Activated gamma-delta T cell treated with Interleukin-2 at 50 U/mL for 16 hours (primary cell): ENCODE data around the gene IQCC.

ENCODE experiments used
- DNase-seq: peaks from one replicate; pipeline ENCODE4 v3.0.0-alpha.2; 2020

IQCC gene

GRCh38 chr1:32195972-32196823 is 9.3 kb upstream of the IQCC start:
- DNase-seq: no peak

DNA sequence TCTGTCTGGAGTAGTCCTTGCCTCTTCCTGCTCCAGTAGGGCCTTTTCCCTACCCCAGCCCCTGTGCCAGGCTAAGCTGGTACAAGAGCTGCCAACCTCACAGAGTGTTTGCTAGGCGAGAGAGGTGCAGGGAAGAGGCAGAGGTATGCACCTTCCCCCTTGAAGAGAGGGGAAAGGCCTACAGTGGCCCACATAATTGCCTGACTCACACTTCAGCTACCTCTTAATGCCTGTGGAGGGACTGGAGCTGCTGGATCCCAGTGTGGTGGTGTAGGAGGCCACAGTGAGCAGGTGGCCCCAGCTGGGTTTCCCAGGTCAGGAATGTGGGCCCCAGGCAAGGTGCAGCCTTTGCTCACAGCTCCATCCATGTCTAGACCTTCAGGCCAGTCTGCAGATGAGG is 8.4 kb upstream of the IQCC start:
- no peak for DNase-seq

DNA sequence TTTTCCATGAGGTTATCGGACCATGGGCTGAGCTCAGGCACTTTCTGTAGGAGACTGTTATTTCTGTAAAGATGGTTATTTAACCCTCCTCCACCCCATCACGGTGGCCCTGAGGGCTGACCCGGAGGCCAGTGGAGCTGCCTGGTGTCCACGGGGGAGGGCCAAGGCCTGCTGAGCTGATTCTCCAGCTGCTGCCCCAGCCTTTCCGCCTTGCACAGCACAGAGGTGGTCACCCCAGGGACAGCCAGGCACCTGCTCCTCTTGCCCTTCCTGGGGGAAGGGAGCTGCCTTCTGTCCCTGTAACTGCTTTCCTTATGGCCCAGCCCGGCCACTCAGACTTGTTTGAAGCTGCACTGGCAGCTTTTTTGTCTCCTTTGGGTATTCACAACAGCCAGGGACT is 7.6 kb upstream of the IQCC start:
- DNase-seq: no peak

DNA sequence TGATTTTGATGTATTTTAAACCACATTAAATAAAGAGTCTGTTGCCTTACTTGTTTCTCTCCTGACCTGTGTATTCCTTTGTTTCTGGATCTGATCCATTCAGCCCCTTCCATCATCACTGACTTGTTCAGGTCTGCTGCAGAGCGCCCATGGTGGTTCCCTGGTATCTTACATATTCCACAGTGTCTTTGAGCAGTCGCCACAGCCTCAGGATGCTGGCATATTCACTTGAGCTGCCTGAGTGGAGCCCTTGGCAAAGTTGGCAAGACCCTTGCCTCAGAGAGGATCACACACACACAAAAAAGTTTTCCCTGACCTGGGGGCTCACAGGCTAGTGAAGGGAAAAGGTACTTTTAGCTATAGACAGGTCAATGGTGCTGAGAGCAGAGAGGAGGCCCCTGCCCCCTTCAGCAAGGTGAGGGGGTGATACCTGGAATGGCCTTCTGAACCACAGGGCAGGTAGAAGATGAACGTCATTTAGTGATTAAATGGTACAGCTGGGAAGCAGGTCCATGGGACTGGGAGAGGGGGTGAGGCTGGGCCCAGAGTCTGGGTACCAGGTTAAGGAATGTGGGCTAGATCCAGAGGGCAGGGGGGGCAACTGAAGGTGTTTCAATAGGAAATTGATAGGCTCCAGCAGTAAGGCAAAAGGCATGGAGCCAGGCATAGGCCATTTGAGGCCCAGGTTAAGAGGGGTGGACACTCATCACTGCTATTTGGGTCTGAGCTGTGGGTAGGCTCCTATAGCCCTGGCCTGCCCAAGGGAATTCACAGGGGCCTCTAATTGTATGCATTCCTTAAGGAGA is 7.0 kb upstream of the IQCC start:
- no peak for DNase-seq

DNA sequence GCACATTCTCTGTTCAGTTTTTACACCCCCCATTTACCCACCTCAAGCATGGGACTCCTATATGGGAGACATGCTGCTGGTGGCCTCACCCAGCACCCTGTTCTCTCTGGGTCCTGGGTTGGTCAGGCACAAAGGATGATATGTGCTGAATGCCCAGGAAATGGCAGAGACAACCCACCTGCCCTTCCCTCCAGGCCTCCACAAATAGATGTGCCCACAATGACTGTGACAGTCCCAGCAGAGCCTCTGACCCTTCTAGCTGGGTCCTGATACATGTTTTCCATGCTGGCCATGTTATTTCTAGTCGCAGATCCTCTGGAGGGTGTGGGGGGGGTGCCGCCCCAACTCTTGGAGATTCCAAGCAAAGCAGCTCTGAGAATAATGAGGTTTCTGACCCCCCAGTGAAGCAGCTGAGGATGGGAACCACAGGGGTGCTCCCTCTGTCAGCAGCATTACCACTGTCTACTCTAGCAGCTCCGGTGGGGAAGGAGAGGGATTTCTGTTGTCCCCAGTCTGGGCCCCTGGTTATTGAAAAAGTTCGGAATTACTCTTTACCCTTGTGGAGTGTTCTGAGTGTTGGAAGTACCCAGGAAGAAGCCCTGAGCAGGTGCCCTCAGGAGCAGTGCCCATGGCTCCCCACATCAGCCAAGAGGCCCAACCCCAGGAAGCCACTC is 6.3 kb upstream of the IQCC start:
- DNase-seq: no peak

DNA sequence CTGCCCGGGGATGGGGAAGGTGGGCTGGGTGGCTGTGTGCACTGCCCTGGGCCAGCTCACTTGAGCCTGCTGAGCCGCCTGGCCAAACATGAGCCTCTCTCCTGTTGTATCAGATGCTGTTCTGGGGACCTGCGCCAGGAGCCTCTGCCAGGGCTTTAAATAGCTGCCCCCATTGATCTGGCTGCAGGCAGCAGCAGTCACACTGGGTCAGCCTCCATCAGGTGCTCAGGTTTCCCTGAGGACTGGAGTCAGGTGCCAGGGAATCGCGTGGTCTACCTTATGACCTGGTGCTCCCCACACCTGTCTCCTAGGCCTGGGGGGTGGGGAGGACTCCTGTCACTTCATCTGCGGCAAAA is 5.8 kb upstream of the IQCC start:
- no peak for DNase-seq

- peak; percentile 40 for DNase-seq
These were observed 5.1 kb upstream of the IQCC start, which contains the start of gene CCDC28B for GRCh38 chr1:32200226-32201010. CCDC28B (plus strand) TSS chr1:32200595; CDS start chr1:32201936, 1,341 bp downstream.

DNA sequence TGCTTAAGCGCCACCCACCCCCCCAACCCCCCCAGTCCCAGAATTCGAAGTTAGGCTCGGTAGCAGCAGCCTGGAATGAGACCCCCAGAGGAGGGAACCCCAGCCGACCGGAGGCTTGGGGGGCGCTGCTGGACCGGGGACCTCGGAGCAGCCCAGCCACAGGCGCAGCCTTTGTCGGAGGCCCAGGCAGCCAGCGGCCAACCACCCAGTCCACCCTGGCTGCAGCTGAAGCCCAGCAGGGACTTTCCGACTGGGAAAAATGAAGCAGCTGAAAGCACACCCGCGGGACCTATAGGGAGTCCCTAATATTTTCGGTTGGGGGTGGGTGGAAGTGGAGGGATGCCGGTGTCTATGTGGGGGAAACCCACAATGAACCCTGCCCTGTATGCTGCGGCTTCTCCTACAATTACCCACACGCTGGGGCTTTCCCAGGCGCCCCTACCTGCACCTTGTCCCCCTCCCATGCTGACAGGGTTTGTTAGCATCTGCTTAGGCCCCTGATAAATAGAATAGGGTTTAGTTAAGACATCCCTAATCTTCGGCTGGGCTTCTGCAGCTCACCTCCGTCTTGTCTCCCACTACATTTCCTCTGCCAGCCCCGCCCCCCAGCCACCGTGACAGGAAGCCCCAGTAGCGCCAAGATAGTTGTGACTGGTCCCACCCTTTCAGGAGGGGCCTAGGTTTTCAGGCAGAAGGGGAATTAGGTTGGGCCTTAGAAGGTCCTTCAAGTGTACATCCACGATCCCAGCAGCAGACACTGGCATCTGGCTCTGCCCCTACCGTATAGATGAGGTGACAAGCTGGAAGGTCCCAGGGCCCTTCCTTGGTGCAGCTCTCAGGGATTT is 4.2 kb upstream of the IQCC start:
- DNase-seq: peak; percentile 80

GRCh38 chr1:32204943-32205361 is 519 bp upstream of the IQCC start:
- DNase-seq: no peak

GRCh38 chr1:32208469-32208868 is 3.0 kb downstream of the IQCC start:
- DNase-seq: no peak

DNA sequence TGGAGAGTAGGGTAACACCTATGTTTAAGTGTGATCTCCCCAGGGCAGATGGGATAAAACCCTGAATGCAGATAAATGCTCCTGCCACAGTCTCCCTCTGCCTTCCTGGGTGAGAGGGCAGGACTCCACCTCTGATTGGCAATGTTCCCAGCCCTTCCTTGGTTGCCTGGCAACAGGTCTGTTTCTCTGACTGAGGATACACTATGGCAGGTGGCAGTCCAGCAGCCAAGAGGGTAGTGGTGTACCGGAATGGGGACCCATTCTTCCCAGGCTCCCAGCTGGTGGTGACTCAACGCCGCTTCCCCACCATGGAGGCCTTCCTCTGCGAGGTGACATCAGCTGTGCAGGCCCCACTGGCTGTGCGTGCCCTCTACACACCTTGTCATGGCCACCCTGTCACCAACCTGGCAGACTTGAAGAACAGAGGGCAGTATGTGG is 3.4 kb downstream of the IQCC start, which contains the start of gene DCDC2B:
TSS of gene DCDC2B (plus strand) at position 199 of the 438 bp plus-strand sequence. CDS start at position 204, 5 bp downstream.
- DNase-seq: no peak

DNA sequence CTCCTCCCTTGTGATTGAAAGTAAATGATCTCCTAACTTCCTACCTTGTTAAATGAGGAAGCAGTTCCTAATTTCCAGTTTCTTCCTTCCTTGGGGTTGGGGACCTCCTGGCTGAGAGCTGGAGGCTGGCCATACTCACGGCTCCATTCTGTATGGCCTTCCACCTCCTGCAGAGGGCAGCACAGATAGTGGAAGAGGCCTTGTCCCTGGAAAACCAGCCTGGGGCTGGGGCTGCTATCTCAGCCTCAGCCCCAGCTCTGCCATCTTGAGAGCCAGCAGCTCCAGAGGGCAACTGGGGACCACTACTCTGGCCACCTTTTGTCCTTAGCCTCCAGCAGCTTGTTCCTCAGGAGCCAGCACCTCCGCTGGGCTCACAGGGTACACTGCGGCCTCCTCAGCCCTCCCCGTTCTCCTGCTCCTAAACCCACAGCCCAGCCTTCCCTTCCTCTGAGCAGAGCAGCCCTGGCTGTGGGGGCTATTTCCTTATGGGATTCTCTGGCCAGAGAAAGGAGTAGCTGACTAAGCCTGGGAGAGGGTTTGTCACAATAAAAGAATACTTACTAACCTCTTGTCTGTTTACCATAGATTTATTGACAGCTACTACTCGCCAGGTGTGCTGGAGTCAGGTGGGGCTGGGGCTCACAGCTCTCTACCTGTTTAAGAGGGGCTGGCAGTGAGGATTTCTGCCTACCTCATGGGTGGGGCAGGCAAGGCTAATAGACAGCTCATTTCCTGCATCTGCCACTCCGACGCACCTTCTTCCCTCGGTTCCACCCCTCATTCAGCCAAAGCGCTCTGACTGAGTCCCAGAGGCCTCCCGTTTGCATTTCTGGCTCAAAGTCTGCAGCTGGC is 10.4 kb downstream of the IQCC start:
- peak; percentile 48 for DNase-seq

DNA sequence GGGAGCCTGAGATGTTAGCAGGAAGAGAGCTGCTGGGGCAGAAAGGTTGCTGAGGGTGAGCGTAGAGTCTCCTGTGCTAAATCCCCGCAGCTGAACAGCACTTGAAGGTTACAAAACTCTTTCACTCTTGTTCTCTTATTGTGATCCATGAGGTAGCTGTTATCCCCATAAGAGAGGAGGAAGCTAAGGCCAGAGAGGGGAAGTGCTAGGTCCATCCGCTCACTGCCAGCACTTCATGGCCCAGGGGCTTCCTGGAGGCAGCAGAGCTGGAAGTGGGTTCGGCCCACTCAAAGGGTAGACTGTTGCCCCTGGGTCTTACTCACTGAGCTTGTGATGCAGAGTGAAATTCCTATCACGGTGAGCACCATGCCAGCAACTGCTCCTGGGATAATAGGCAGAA is 11.1 kb downstream of the IQCC start:
- DNase-seq: no peak

GRCh38 chr1:32219022-32219421 is 13.6 kb downstream of the IQCC start:
- DNase-seq: no peak

DNA sequence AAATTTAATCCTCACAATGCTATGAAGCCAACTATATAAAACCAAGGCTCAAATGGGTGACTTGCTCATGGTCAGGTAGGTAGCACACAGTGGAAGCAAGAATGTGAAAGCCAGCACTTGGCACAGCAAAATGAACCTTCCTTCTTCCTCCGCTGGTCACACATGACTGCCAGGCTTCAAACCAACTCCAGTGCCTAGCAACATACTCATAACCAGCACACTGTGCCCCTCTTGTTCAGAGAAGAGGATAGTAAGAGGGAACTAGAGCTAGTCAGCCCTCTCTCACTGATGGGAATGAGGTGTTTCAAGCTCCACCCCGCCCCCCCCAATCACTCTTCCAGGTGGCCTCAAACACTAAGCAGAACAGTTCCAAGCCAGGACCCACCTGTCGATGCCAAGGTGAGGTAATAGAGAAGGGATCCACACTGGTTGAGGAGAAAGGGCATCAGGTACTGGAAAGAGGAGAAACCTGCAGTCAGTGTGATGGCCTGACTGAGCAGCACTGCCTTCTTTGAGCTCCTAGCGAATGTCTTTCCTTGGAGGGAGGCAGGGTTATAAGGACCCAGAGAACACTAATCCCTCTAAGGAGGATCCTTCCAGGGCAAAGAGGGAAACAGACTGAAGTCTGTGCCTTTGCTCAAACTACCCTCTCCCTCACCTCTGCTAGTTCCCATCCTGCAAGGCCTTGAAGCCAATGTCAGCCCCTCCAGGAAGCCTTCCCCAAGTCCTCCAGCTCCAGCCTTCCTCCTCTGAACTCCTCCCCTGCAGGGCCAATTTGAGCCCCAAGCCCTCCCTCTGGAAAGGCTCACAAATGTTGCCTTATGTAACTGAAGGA is 15.5 kb downstream of the IQCC start:
- DNase-seq: no peak

- no peak for DNase-seq
These were observed 16.1 kb downstream of the IQCC start for GRCh38 chr1:32221581-32221979.

- peak; percentile 92 for DNase-seq
These were observed 16.7 kb downstream of the IQCC start, which contains the start of the genes EIF3I and TMEM234 for GRCh38 chr1:32221980-32222755. EIF3I (plus strand) TSS chr1:32222407; CDS start chr1:32222442, 35 bp downstream. TMEM234 (minus strand) TSS chr1:32222353; CDS start chr1:32222322, 31 bp downstream.

- no peak for DNase-seq
These were observed 18.2 kb downstream of the IQCC start for GRCh38 chr1:32223683-32224082.
